Neural crest cell (in vitro differentiated cells): ENCODE measurements around the gene SOX10. TPM values are rescaled to one million over a fixed set of nuclear protein-coding genes. Genes with fewer than 3 reads are reported as not detected.

ENCODE experiments used
- DNase-seq: peaks from one replicate; pipeline ENCODE4 v3.0.0; 2021; ENCODE audit warnings: low read depth, mixed read lengths, low spot score
- H3K27ac Mint-ChIP-seq: one replicate; pipeline ENCODE4 v1.8.0; 2021; ENCODE audit warnings: mild to moderate bottlenecking, mixed read lengths; ENCODE audit not compliant: unreplicated experiment
- H3K27me3 Mint-ChIP-seq: 2 replicates; pipeline ENCODE4 v1.8.0; 2021; ENCODE audit warnings: low read depth, mild to moderate bottlenecking, mixed read lengths
- H3K36me3 Mint-ChIP-seq: 2 replicates; pipeline ENCODE4 v1.8.0; 2021; ENCODE audit warnings: low read depth, mild to moderate bottlenecking, mixed read lengths
- H3K4me1 Mint-ChIP-seq: 2 replicates; pipeline ENCODE4 v1.8.0; 2021; ENCODE audit warnings: mixed read lengths
- H3K4me3 Mint-ChIP-seq: one replicate; pipeline ENCODE4 v1.8.0; 2021; ENCODE audit warnings: mild to moderate bottlenecking, mixed read lengths
- H3K9me3 Mint-ChIP-seq: 2 replicates; pipeline ENCODE4 v1.8.0; 2021; ENCODE audit warnings: mixed read lengths
- total RNA-seq: library from RNA; stranded (reverse); gene quantifications from 2 replicates; pipeline ENCODE4 v1.2.1, GENCODE V29; 2021
- TF ChIP-seq, protein P1 (sequence below): fragments of 200-600 bp; sonication (generic); conservative IDR thresholded peaks from 2 replicates; pipeline ENCODE4 v1.5.0; 2021; ENCODE audit warnings: antibody characterized with exemption, mild to moderate bottlenecking

The SOX10 gene
- total RNA-seq, 1 donor from 2014 or later = 279 TPM

DNA sequence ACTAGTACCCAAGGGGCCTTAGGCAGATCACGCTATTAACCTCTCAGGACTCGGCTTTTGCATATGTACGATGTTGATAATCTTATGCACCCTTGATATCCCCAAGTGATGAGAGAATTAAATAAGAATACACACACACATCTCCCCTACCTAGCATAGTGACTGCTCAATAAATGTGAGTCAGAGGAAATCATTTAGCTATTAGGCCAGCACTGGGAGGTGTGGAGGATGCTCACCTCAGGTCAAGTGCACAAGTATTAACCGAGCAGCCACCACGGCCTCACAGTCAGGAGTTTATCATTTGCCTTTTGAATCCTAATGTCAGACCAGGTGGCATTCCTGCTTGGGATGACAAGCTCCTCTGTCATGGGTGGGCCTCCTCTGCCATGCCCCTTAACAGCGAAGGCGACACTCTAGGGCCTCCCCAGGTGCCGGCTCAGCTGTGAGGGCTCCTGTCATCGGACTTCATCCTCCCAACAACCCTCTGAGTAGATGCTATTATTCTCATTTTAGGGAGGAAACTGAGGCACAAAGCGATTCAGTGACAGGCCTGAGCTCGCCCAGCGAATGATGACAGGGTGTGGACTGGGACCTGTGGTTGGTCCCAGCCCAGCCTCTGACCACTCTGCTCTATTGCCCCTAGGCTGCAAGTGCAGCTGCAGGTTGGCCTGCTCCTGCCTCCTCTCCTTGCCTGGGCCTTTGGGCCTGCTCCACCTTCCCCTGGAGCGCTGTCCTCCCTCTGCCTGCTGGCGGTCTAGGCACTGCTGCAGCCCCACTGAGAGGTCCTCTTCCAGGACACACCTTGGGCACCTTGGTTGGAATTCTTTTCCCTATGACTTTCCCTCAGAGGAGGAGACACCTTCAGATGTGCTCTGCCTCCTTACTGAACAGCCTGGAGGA is 5.0 kb upstream of the SOX10 start:
- no peak for DNase-seq
- TF ChIP-seq, protein P1, sequence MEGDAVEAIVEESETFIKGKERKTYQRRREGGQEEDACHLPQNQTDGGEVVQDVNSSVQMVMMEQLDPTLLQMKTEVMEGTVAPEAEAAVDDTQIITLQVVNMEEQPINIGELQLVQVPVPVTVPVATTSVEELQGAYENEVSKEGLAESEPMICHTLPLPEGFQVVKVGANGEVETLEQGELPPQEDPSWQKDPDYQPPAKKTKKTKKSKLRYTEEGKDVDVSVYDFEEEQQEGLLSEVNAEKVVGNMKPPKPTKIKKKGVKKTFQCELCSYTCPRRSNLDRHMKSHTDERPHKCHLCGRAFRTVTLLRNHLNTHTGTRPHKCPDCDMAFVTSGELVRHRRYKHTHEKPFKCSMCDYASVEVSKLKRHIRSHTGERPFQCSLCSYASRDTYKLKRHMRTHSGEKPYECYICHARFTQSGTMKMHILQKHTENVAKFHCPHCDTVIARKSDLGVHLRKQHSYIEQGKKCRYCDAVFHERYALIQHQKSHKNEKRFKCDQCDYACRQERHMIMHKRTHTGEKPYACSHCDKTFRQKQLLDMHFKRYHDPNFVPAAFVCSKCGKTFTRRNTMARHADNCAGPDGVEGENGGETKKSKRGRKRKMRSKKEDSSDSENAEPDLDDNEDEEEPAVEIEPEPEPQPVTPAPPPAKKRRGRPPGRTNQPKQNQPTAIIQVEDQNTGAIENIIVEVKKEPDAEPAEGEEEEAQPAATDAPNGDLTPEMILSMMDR = no peak
- peaks cover 15% of the 10 kb centered on the region for H3K27me3 Mint-ChIP-seq
- peaks cover 2% of the 10 kb centered on the region for H3K36me3 Mint-ChIP-seq
- no peak overlapping the region for H3K27ac Mint-ChIP-seq
- H3K9me3 Mint-ChIP-seq = no peaks in the 10 kb centered on the region
- H3K4me3 Mint-ChIP-seq = no peak overlapping the region
- H3K4me1 Mint-ChIP-seq = peaks cover 29% of the 10 kb centered on the region

DNA sequence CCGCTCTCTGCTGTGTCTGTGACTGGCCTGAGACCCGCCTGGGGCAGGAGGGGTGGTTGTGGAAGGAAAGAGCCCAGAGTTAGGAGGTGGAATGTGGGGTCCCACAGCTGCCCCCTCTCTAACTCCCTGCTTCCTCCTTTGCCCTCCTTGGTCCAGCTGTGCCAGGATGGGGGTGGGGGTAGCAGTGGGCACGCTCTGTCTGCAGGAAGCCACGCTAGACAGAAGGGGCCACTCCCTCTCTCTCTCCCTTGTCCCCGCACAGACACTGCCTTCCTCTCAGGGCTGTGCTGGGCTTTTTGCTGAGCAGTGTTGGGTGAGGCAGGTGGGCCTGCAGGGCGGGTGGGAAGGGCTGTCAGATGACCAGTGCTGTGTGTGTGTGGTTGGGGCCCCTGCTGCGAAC is 2.0 kb upstream of the SOX10 start:
- peaks cover 32% of the 10 kb centered on the region for H3K4me1 Mint-ChIP-seq
- peak overlapping the region; percentile 50 for H3K27ac Mint-ChIP-seq
- H3K9me3 Mint-ChIP-seq = no peaks in the 10 kb centered on the region
- TF ChIP-seq, protein P1 = no peak
- H3K36me3 Mint-ChIP-seq = peaks cover 18% of the 10 kb centered on the region
- DNase-seq = no peak
- peaks cover 39% of the 10 kb centered on the region for H3K27me3 Mint-ChIP-seq
- H3K4me3 Mint-ChIP-seq = peak overlapping the region; percentile 49

DNA sequence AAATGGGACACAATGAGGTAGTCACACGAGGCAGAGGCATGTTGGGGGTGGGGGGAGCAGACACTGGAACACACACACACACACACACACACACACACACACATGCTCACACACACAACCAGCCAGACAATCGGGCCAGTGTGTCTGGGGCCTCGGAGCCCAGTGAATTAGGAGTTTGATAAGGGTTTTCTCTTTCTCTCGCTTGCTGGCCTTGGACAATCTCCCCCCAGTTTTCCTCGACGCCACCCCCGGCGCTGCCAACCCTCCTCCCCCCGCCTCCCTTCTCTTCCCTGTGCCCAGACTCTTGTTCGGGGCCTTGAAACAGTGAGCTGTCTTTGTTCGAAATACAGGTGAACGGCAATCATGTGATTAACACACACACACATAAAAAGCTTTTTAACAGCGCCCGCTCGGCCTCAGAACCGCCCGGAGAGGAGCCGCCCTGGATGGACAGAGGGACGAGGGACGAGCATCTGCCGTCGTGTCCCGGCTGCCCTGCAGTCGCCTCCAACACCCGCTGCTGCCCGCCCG is 1.5 kb upstream of the SOX10 start:
- no peaks in the 10 kb centered on the region for H3K9me3 Mint-ChIP-seq
- H3K4me1 Mint-ChIP-seq = peaks cover 33% of the 10 kb centered on the region
- no peak for DNase-seq
- H3K4me3 Mint-ChIP-seq = peak overlapping the region; percentile 92
- TF ChIP-seq, protein P1 = no peak
- peaks cover 42% of the 10 kb centered on the region for H3K27me3 Mint-ChIP-seq
- peaks cover 23% of the 10 kb centered on the region for H3K36me3 Mint-ChIP-seq
- peak overlapping the region; percentile 95 for H3K27ac Mint-ChIP-seq

DNA sequence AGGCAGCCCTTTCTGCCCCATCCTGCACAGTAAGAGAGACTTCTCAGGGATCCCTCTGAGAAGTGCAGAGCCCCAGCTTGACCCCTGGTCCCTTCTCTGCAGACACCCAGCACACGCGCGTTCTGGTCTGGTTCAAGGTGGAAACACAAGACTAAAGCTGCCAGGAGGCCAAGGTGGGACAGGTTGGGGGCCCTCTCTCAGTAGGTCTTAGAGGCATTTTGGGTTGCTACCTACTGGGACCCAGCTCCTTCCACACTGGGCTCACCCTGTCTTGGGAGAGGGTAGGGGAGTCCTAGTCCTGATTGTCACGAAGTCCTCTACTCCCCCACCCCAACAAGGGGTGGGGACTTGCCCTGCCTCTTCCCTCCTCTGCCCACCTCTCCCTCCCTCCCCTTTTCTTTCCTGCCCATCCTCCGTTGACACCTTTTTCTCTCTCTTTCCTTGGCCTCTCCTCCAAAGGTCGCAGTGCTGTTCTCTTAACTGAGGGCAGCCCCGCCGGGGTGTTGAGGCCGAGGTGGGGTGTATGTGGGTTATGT is 763 bp upstream of the SOX10 start:
- Mint-ChIP-seq H3K4me1 (peaks cover 40% of the 10 kb centered on the region), H3K36me3 (peaks cover 27% of the 10 kb centered on the region), H3K27me3 (peaks cover 47% of the 10 kb centered on the region), H3K27ac (peak overlapping the region; percentile 95), H3K4me3 (peak overlapping the region; percentile 92), H3K9me3 (no peaks in the 10 kb centered on the region)
- TF ChIP-seq, protein P1 = no peak
- DNase-seq = no peak

DNA sequence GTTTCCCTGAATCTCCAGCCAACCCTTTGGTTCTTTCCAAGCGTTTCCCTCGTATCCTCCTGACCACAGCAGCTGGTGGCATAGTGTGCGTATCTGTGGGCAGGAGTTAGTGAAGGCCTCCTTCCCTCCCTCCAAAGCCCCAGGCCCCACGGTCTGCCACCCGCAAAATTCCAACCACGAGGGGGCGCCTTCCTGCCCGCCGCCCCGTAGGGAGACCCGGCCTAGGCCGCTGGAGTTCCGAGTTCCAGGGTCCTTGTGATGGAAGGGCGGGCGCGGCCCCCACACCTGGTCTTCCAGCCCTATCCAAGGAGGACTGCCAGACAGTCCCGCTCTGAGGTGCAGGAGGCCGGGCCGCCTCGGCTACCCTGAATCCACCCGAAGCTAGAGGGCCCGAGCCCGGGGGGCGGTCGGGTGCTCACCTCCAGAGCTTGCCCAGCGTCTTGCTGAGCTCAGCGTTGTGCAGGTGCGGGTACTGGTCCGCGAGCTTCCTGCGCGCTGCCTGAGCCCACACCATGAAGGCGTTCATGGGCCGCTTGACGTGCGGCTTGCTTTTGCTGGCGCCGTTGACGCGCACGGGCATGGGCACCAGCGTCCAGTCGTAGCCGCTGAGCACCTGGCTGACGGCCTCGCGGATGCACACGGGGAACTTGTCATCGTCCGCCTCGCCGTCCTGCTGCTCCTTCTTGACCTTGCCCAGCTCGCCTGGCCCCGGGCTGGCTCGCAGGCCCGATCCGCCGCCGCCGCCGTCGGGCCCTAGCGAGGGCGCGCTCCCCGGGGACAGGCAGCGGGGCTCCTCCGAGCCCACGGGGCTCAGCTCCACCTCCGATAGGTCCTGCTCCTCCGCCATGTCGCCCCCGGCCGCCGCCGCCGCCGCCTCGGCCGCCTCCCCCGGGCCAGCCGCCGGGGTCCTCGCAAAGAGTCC is 1.2 kb downstream of the SOX10 start:
- peak overlapping the region; percentile 91 for H3K4me3 Mint-ChIP-seq
- no peaks in the 10 kb centered on the region for H3K9me3 Mint-ChIP-seq
- peaks cover 54% of the 10 kb centered on the region for H3K27me3 Mint-ChIP-seq
- DNase-seq = peak; percentile 57
- peaks cover 38% of the 10 kb centered on the region for H3K4me1 Mint-ChIP-seq
- H3K27ac Mint-ChIP-seq = peak overlapping the region; percentile 95
- TF ChIP-seq, protein P1 = peak; percentile 71
- peaks cover 32% of the 10 kb centered on the region for H3K36me3 Mint-ChIP-seq
